Mesodermal cell (in vitro differentiated cells): ENCODE results near the gene ENTHD1.
"Not testable (repeated sequence)": the region's sequence is repeated elsewhere in the genome, so short reads cannot be mapped to it uniquely, and the experiment has no call there.

Source experiments
- H3K27ac ChIP-seq: 2 replicates; pipeline ENCODE4 v1.7.0; 2013; ENCODE audit warnings: mild to moderate bottlenecking, low read depth, low read length, moderate library complexity; ENCODE audit not compliant: severe bottlenecking
- H3K36me3 ChIP-seq: 2 replicates; pipeline ENCODE4 v1.7.1; 2013; ENCODE audit warnings: mild to moderate bottlenecking, low read length, moderate library complexity; ENCODE audit not compliant: control insufficient read depth, insufficient read depth
- H3K4me1 ChIP-seq: one replicate; pipeline ENCODE4 v1.7.1; 2013; ENCODE audit warnings: mild to moderate bottlenecking, low read length; ENCODE audit not compliant: insufficient read depth, control insufficient read depth, poor library complexity, severe bottlenecking
- H3K4me3 ChIP-seq: 2 replicates; pipeline ENCODE4 v1.7.0; 2013; ENCODE audit warnings: low read length, control low read depth, mild to moderate bottlenecking; ENCODE audit not compliant: insufficient read depth, poor library complexity, severe bottlenecking; ENCODE audit errors: extremely low read depth
- H3K9me3 ChIP-seq: 2 replicates; pipeline ENCODE4 v1.7.1; 2013; ENCODE audit warnings: mild to moderate bottlenecking, low read length, moderate library complexity; ENCODE audit not compliant: control insufficient read depth
- WGBS, 2 experiments: methylation state at CpG; one replicate each; pipeline ENCODE4 v1.1.5; 2013; ENCODE audit warnings: missing lambda C conversion rate in 2 of 2; ENCODE audit not compliant: insufficient coverage in 2 of 2; 5-methylcytosine and 5-hydroxymethylcytosine counted together

ENTHD1 gene

DNA sequence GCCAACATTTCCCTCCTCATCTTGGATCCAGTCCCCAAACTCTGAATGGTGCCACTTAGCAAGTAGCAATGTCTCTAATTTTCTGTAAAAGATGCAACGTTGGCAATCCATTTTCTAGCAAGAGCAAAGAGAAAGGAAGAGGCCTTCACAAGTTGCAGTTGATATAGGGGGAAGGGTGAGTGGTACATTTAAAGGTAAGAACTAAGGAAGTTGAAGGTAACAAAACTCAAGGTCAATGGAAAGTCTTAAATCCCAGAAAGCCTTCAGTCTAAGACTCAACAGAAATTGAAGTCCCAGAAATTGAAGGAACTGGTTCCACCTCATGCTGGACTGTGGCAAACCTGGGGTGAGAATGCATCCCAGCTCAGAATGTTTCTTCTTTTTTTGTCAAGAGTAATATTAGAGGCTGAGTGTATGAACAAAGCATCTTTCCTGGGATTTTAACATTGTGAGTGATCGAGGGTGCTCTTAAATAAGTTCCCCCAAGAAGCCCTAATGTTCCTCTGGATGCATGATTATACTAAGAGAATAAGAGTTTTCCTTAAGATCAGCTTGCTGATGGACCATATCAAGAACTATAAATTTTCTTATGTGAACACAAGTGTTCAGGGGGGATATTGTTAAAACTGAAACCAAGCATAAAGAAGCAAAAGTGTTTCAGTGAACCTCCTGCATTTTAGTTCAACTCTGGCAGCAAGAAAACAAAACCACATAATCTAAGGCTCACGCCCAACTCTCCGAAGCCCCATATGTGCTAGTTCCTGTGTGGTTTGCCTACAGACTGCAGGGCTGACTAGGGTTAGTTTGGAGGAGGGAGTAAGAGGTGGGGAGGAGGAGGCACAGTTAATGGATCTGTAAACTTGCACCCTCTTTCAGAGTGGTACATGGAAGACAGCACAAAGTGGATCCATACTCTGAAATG, 7.0 kb upstream of the ENTHD1 start, which contains the start of gene GRAP2:
Gene GRAP2, plus strand, starts transcription at position 779 of the 922 bp plus-strand sequence. CDS start 46,023 bp downstream, outside the sequence.
- Histone ChIP-seq H3K4me3 (no peak within 1 kb of the TSS), H3K36me3 (no peaks in the 10 kb centered on the region), H3K27ac (no peak within 1 kb of the TSS), H3K9me3 (no peaks in the 10 kb centered on the region), H3K4me1 (no peaks in the 10 kb centered on the region)
- WGBS, 2 experiments = 75 to 83% methylated on average over 1 of the region's 4 CpGs

DNA sequence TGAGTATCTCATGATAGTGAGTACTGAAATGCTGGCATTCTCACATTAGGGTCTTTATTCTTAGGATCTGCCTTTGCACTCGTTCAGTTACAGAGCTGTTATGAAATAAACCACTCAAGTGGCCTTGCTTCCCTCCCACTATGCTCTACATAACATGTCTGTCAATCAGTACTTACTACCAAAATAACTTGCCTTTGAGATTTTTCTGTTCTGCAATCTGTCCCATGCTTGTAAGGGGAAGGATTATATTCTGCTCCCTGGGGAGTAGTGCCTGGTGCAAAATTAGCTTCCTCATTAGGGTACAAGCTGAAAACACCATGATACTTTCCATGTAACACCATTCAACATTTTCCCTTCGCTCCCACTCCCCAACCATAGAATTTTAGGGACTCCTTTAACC, 5.4 kb upstream of the ENTHD1 start:
- WGBS, 2 experiments = 75 to 90% methylated on average over 1 of the region's 2 CpGs
- Histone ChIP-seq H3K9me3 (no peaks in the 10 kb centered on the region), H3K36me3 (no peaks in the 10 kb centered on the region), H3K4me3 (no peak overlapping the region), H3K4me1 (no peaks in the 10 kb centered on the region), H3K27ac (no peak overlapping the region)

DNA sequence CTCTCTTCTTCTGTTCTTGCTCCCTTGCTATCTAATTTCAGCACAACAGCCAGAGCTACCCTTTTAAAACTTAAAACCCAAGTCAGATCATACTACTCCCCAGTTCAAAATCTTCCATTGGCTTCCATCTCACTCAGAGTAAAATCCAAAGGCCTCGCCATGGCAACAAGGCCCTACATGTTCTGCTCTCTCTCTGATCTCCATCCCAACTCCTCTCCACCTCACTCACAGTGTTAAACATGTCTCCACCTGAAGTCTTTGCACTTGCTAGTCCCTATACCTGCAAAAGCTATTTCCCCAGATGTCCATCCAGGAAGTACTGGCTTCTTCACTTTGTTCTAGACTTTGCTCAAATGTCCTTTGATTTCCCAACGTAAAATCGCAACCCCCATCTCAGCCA, 4.3 kb upstream of the ENTHD1 start:
- 97 to 98% methylated on average over 3 of the region's 3 CpGs for WGBS, 2 experiments
- no peaks in the 10 kb centered on the region for H3K36me3 ChIP-seq
- no peak overlapping the region for H3K4me3 ChIP-seq
- no peaks in the 10 kb centered on the region for H3K9me3 ChIP-seq
- no peaks in the 10 kb centered on the region for H3K4me1 ChIP-seq
- H3K27ac ChIP-seq = no peak overlapping the region

DNA sequence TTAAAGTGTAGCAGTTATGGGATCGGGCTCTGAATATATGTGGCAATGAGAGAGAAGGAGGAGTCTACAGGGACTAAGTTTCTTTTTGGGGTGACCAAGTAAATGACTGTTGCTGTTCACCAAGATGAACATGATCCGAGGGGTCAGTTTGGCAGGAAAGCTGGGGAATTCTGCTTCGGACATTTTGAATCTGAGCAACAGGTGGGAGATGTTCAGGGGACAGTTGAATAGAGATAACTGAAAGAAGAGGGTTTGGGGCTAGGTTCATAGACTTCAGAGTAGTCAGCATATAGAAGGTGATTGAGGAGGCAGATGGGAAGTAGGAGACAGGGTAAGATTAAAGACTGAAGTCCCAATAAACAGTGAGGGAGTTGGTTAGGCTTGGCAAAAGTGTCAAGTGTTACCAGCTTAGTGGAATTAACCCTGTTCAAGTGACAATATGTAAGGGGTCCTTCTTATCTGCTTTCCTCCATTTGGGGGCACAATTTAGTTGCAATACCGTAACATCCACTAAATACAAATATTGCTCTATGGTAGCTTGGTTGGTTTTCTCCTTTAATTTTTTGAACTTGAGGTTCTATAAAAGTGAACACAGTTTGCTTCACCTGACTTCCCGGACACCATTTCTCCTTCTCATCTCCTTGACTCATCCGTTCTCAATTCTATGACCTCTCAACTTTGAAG, 2.9 kb upstream of the ENTHD1 start:
- 91% methylated on average over 4 to 5 of the region's 6 CpGs for WGBS, 2 experiments
- Histone ChIP-seq H3K27ac (no peak overlapping the region), H3K36me3 (no peaks in the 10 kb centered on the region), H3K9me3 (no peaks in the 10 kb centered on the region), H3K4me1 (no peaks in the 10 kb centered on the region), H3K4me3 (no peak overlapping the region)

DNA sequence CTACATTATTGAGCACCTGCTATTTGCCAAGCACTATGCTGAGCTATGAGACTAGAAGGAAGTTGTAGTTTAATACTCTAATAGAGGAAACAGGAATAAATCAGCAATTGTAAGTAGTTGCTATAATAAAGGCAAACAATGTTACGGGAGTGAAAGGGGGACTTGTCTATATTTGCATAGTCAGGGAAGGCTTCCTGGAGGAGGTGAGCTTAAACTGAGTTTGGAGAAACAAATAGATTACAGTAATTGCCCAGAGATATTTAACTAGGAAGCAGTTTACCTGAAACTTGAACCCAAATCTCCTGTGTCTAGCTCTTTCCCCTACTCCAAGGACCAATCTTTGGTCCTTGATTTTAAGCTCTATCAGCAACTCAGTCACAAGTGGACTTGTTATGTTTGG, 2.1 kb upstream of the ENTHD1 start:
- Histone ChIP-seq H3K9me3 (no peaks in the 10 kb centered on the region), H3K4me3 (no peak overlapping the region), H3K36me3 (no peaks in the 10 kb centered on the region), H3K27ac (no peak overlapping the region), H3K4me1 (no peaks in the 10 kb centered on the region)
- WGBS, 2 experiments = 78 to 100% methylated on average over 1 of the region's 1 CpG

DNA sequence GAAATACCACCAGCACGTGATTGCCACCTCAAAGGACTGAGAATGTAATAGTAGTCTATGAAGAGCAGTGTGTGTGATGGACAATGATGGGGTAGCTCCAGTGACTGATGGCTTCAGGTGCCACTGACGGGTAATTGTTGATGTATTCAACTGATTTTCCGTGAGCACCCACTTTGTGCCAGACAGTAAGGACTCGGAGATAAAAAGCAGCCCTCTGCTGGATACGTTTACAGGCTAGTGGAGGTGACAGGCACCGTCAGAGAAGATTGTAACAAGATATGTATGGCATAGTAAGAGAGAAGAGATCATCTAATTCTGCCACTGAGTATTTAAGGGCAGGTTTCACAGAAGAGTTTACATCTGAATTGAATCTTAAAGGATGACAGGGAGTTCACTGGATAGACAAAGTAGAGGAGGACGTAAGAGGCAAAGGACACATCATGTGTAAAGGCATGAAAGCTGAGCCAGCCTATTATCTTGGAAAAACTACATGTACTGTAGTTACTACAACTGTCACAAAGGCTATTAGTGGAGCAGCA, 1.1 kb upstream of the ENTHD1 start:
- H3K27ac ChIP-seq = no peak overlapping the region
- no peaks in the 10 kb centered on the region for H3K36me3 ChIP-seq
- H3K4me1 ChIP-seq = no peaks in the 10 kb centered on the region
- 81 to 85% methylated on average over 6 to 7 of the region's 7 CpGs for WGBS, 2 experiments
- no peak overlapping the region for H3K4me3 ChIP-seq
- no peaks in the 10 kb centered on the region for H3K9me3 ChIP-seq

DNA sequence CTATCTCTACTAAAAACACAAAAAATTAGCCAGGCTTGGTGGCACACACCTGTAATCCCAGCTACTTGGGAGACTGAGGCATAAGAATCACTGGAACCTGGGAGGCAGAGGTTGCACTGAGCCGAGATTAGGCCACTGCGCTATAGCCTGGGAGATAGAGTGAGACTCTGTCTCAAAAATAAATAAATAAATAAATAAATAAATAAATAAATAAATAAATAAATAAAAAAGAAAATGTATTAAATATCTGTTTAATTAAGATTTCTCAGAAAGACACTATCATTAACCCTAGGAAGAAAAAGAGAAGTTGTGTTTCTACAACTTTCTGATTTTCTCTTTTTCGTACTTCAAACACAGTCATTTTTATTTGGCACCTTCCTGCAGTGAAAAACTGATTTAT, 3.6 kb downstream of the ENTHD1 start:
- H3K9me3 ChIP-seq, H3K4me3 ChIP-seq, H3K36me3 ChIP-seq, H3K4me1 ChIP-seq, H3K27ac ChIP-seq: not testable (repeated sequence)
- WGBS, 2 experiments = no CpG with 5 or more reads among the region's 3 CpGs

DNA sequence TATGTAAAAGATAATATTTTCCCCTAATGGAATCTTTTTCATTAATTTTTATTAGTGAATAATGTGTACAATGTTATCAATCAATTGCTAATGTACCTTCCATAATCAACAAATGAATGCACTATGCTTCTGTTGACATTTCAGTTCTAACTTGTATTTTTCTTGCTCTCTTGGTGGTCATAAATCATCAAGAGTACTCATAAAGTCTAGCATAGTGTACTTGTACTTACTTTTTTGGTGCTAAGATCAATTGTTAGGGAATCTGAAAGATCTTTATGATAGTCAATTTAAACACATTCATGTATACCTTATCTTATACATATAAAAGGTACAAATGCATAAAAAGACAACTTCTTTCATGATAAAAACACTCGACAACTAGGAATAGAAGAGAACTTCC, 10.5 kb downstream of the ENTHD1 start:
- Histone ChIP-seq H3K9me3 (no peaks in the 10 kb centered on the region), H3K36me3 (no peaks in the 10 kb centered on the region), H3K27ac (no peak overlapping the region), H3K4me1 (no peaks in the 10 kb centered on the region), H3K4me3 (no peak overlapping the region)
- no CpG with 5 or more reads among the region's 1 CpG for WGBS, 2 experiments

DNA sequence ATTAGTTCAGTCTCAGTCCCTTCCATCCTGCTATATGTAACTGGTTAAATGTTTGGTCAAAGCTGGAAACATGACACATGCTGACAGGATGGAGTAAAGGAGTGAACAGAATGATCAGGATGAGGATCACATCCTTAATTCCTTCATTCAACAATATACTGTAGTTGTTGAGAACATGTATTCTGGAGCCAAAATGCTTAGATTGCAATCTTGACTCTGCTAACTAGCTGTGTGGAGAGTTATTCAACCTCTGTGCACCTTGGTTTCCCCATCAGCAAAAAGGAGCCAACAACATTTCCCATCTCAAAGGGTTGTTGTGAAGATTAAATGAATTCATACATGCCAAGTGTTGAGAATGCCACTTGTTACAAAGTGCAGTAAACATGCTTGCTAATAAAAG, 12.8 kb downstream of the ENTHD1 start:
- Histone ChIP-seq H3K9me3 (no peaks in the 10 kb centered on the region), H3K4me3 (no peak overlapping the region), H3K27ac (no peak overlapping the region), H3K36me3 (no peaks in the 10 kb centered on the region), H3K4me1 (no peaks in the 10 kb centered on the region)

DNA sequence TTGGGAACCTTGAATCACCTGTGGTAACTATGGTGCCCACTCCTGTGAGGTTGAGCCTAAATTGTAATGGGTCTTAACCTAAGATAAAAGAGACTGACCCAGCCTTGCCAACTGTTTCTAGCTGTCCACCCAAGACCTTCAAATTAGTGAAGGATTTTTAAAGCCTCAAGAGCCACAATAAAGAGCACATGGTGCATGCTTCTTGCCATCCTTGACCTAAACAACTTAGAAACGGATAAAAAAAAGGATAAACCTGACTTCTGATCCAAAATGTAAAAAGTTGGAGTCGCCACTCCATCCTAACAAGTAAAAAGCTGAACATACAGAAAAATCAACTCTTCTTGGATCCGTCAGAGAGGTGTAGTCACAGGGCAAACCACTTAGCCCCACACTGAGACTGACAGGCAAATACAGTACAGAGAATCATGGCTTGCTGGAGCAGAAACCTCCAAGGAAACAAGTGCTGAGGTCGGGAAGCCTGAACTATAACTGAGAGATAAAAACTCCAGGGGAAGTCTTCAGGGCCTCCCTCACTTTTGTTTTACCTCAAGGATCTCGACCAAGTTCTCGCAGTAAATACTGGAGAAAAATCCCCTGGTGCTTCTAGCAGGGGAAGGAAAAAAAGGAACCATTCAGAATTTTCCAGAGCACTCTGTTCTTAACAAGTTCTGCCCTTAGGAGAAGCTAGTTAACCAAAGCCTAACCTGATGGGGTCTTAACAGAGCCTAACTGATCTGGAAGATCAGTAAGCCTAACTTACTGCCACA, 16.3 kb downstream of the ENTHD1 start:
- WGBS, 2 experiments = 82 to 84% methylated on average over 6 of the region's 6 CpGs
- Histone ChIP-seq H3K4me1 (no peaks in the 10 kb centered on the region), H3K4me3 (no peak overlapping the region), H3K36me3 (no peaks in the 10 kb centered on the region), H3K27ac (no peak overlapping the region), H3K9me3 (no peaks in the 10 kb centered on the region)
